Fibroblast of pulmonary artery (primary cell): ENCODE measurements around the gene DIS3.
"Not testable (repeated sequence)": the region's sequence is repeated elsewhere in the genome, so short reads cannot be mapped to it uniquely, and the experiment has no call there.

Experiments
- DNase-seq: peaks from one replicate; pipeline ENCODE4 v3.0.0-alpha.2; 2010; ENCODE audit warnings: low read depth
- H3K4me3 ChIP-seq: replicated peaks from 2 replicates; pipeline ENCODE4 v1.5.1; 2011; ENCODE audit warnings: low read depth, mild to moderate bottlenecking, control low read depth, low read length, moderate library complexity
- TF ChIP-seq, protein P1 (sequence below): IDR thresholded peaks from 2 replicates; pipeline ENCODE4 v1.5.1; 2011; ENCODE audit warnings: mild to moderate bottlenecking, control low read depth, low read length, inconsistent platforms; ENCODE audit errors: missing control alignments

The DIS3 gene

DNA sequence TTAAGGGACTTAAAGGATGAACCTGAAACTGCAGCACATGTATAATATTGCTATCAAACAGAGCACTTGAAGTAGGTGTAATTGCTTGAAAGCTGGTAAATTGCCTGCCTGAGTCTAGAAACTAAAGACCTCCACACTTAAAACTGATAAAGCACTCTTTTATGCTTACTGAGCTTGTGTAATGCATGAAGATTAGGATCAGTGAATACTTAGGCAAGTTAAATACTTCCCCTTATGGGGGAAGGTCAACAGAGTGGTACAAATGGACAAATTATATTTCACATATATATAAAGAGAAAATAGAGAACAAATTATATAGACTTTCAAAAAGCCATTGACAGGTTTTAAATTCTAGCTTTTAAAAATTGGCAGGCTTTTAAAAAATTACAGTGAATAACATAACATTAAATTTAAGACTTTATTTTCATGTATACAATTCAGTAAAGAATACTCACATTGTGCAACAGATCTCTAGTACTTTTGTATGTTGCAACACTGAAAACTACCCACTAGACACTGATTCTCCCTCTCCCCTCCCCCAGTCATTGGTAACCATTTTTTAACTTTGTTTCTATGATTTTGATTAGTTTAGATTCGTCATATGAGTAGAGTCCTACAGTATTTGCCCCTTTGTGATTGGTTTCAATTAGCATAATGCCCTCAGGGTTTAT is 24.1 kb upstream of the DIS3 start:
- peak; percentile 44 for DNase-seq
- TF ChIP-seq, protein P1, sequence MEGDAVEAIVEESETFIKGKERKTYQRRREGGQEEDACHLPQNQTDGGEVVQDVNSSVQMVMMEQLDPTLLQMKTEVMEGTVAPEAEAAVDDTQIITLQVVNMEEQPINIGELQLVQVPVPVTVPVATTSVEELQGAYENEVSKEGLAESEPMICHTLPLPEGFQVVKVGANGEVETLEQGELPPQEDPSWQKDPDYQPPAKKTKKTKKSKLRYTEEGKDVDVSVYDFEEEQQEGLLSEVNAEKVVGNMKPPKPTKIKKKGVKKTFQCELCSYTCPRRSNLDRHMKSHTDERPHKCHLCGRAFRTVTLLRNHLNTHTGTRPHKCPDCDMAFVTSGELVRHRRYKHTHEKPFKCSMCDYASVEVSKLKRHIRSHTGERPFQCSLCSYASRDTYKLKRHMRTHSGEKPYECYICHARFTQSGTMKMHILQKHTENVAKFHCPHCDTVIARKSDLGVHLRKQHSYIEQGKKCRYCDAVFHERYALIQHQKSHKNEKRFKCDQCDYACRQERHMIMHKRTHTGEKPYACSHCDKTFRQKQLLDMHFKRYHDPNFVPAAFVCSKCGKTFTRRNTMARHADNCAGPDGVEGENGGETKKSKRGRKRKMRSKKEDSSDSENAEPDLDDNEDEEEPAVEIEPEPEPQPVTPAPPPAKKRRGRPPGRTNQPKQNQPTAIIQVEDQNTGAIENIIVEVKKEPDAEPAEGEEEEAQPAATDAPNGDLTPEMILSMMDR = no peak
- H3K4me3 ChIP-seq = no peak overlapping the region

DNA sequence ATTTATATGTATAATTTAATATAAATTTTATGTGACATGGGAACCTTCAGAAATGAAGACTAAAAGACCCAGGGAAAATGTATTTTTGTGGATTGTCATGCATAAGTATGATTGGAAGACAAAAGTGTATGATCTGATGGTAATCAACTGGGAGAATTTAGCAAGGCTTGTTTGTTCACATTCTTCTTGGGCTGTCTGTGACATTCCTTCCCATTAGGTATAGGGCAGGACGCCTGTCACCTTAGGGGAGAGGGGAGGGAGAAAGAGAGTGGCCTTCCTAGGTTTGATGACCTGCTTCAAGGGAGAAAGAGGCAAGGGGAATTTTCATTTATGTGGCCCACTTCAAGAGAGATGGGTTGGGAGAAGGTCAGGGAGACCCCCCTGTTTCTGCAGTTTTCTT is 22.6 kb upstream of the DIS3 start:
- TF ChIP-seq, protein P1 = no peak
- H3K4me3 ChIP-seq = no peak overlapping the region
- DNase-seq = no peak

DNA sequence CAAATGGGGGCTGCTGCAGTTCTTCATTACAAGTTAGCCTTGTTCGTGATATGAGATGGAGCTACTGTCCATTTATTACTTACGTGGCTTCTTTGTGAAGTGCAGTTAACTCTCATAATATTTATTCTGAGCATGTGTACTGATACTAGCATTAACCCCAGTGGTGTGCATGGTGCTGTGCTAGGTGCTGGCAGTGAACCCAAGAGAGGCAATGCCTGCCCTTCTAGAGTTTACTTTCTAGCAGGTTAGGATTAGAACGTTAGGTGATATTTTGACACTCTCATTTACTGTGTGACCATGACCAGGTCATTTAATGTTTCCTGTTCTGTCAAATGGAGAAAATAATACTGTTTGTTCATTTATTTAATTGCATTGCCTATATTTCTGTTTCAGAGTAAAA is 17.1 kb upstream of the DIS3 start:
- DNase-seq = no peak
- H3K4me3 ChIP-seq = no peak overlapping the region
- TF ChIP-seq, protein P1 = no peak

DNA sequence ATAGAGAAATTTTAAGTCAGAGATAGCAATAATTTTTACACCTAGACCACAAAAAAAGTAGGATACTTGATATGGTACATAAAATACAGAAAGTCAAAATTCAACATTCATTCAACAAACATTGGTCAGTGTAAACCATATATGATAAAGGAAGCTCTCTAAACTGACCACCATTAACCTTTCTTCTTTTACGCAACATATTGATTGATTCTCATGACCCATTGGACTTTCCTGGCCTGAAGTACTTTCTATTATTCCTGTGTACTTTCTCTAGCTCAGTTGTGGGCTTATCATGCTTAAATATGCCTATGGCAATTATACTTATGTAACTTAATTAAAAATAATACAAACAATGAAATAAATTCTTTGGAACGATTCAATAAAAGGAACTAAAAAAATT is 10.9 kb upstream of the DIS3 start:
- H3K4me3 ChIP-seq = no peak overlapping the region
- no peak for DNase-seq
- TF ChIP-seq, protein P1 = no peak

DNA sequence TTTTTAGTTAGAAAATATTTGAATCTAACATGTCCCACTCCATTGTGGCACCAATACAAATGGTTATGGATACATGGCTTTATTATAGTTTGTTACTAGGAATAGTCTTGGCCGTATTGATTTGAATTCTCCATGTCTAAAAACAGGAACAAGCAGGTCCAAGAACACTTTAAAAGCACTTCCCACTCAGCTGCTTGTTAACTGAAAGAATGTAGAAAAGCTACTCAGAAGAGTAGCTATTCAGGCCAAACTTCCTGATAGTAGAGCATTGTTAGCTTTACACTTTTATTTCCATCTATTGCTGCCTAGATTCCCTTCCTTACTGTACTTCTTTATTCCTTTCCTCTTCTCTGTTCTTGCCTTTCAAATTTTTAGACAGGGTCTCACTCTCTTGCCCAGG is 7.1 kb upstream of the DIS3 start:
- TF ChIP-seq, protein P1 = no peak
- H3K4me3 ChIP-seq = no peak overlapping the region
- no peak for DNase-seq

DNA sequence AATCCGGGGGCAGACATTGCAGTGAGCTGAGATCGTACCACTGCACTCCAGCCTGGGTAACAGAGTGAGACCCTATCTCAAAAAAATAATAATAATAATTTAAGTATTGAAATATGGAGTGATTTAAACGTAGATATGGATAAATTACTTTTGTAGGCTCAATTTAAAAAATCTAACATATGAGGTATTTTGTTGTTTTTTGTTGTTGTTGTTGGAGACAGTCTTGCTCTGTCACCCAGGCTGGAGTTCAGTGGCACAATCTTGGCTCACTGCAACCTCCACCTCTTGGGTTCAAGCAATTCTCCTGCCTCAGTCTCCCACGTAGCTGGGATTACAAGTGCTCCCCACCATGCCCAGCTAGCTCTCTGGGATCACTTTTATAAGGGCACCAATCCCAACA is 3.0 kb upstream of the DIS3 start:
- not testable (repeated sequence) for H3K4me3 ChIP-seq, DNase-seq

DNA sequence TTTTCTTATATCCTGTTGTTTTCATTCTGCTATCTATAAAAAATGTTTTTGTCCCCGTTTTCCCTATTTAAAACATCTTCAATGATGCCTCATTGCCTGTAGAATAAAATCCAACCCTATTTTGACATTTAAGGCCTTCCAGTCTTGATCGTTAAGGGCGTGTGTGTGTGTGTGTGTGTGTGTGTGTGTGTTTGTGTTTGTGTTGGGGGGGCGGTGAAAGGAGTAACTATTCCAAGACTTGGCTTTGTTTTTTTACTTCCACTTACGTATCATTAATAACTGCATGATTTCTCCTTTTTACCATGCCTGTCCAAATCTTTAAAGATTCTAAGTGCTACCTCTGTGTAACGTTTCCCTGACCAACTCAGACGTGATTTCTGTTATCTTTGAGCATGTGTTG is 1.0 kb upstream of the DIS3 start:
- TF ChIP-seq, protein P1 = no peak
- H3K4me3 ChIP-seq = peak overlapping the region; percentile 97
- DNase-seq = peak; percentile 31
